DOHH2 (cell line): ENCODE results near the gene ROBO2.

Experiments
- H3F3A ChIP-seq: fragments of 200-600 bp; sonication (generic), shearing (Covaris generic); 2 replicates; pipeline ENCODE4 v1.6.0; 2016; ENCODE audit warnings: antibody characterized with exemption, mild to moderate bottlenecking; ENCODE audit not compliant: control insufficient read depth, insufficient read depth
- H3K27ac ChIP-seq: fragments of 200-600 bp; sonication (generic); 2 replicates; pipeline ENCODE4 v1.5.1; 2014; ENCODE audit warnings: low read depth, mild to moderate bottlenecking, low read length, moderate library complexity
- H3K27me3 ChIP-seq: fragments of 200-600 bp; sonication (generic); 2 replicates; pipeline ENCODE4 v1.6.1; 2014; ENCODE audit warnings: mild to moderate bottlenecking, low read length, mixed read lengths; ENCODE audit not compliant: control insufficient read depth
- H3K36me3 ChIP-seq: fragments of 200-600 bp; sonication (generic); 2 replicates; pipeline ENCODE4 v1.6.1; 2014; ENCODE audit warnings: mild to moderate bottlenecking, low read length, moderate library complexity, mixed read lengths; ENCODE audit not compliant: control insufficient read depth
- H3K4me1 ChIP-seq: fragments of 200-600 bp; sonication (generic); 2 replicates; pipeline ENCODE4 v1.6.1; 2014; ENCODE audit warnings: mild to moderate bottlenecking, low read length, mixed read lengths; ENCODE audit not compliant: control insufficient read depth
- H3K4me2 ChIP-seq: fragments of 200-600 bp; sonication (generic); 2 replicates; pipeline ENCODE4 v1.6.0; 2014; ENCODE audit warnings: mild to moderate bottlenecking, low read length, moderate library complexity
- H3K4me3 ChIP-seq: fragments of 200-600 bp; sonication (generic); 2 replicates; pipeline ENCODE4 v1.5.1; 2014; ENCODE audit warnings: mild to moderate bottlenecking, low read length, mixed read lengths
- H3K79me2 ChIP-seq: fragments of 200-600 bp; sonication (generic); 2 replicates; pipeline ENCODE4 v1.6.1; 2014; ENCODE audit warnings: mild to moderate bottlenecking, low read length, mixed read lengths; ENCODE audit not compliant: control insufficient read depth
- H3K9me2 ChIP-seq: fragments of 200-600 bp; sonication (generic); replicated peaks from 2 replicates; pipeline ENCODE4 v1.6.1; 2014; ENCODE audit warnings: mild to moderate bottlenecking, low read length, mixed read lengths; ENCODE audit not compliant: control insufficient read depth
- H3K9me3 ChIP-seq: fragments of 200-600 bp; sonication (generic); 2 replicates; pipeline ENCODE4 v1.6.1; 2014; ENCODE audit warnings: antibody characterized with exemption, low read length, mixed read lengths; ENCODE audit not compliant: control insufficient read depth, insufficient read depth
- H4K20me1 ChIP-seq: fragments of 200-600 bp; sonication (generic); 2 replicates; pipeline ENCODE4 v1.6.0; 2014; ENCODE audit warnings: low read depth, mild to moderate bottlenecking, antibody characterized with exemption, low read length, moderate library complexity; ENCODE audit not compliant: control insufficient read depth, insufficient read depth
- EZH2phosphoT487 ChIP-seq: fragments of 200-600 bp; sonication (generic); IDR thresholded peaks from 2 replicates; pipeline ENCODE4 v1.6.1; 2017; ENCODE audit warnings: borderline replicate concordance, mild to moderate bottlenecking, antibody characterized with exemption, low read length, moderate library complexity, mixed read lengths
- TF ChIP-seq, protein P1 (sequence below): fragments of 200-600 bp; sonication (generic); IDR thresholded peaks from one replicate; pipeline ENCODE4 v1.5.1; 2014; ENCODE audit warnings: antibody characterized with exemption, mild to moderate bottlenecking, low read depth, low read length; ENCODE audit not compliant: poor library complexity, severe bottlenecking

ROBO2 gene

GRCh38 chr3:77125966-77126365 is 86.1 kb downstream of the ROBO2 start:
- TF ChIP-seq, protein P1, sequence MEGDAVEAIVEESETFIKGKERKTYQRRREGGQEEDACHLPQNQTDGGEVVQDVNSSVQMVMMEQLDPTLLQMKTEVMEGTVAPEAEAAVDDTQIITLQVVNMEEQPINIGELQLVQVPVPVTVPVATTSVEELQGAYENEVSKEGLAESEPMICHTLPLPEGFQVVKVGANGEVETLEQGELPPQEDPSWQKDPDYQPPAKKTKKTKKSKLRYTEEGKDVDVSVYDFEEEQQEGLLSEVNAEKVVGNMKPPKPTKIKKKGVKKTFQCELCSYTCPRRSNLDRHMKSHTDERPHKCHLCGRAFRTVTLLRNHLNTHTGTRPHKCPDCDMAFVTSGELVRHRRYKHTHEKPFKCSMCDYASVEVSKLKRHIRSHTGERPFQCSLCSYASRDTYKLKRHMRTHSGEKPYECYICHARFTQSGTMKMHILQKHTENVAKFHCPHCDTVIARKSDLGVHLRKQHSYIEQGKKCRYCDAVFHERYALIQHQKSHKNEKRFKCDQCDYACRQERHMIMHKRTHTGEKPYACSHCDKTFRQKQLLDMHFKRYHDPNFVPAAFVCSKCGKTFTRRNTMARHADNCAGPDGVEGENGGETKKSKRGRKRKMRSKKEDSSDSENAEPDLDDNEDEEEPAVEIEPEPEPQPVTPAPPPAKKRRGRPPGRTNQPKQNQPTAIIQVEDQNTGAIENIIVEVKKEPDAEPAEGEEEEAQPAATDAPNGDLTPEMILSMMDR, result no peak
- TF ChIP-seq EZH2phosphoT487, result no peak
- no peak overlapping the region for H3K4me2 ChIP-seq
- no peak overlapping the region for H3K4me3 ChIP-seq
- H3K9me3 ChIP-seq, result no peaks in the 10 kb centered on the region; the same call in 1 of the 2 replicates
- no peaks in the 10 kb centered on the region for H3K36me3 ChIP-seq
- H3K27me3 ChIP-seq, result no peaks in the 10 kb centered on the region
- no peak overlapping the region for H3K27ac ChIP-seq
- no peaks in the 10 kb centered on the region for H3K9me2 ChIP-seq
- no peaks in the 10 kb centered on the region for H3K4me1 ChIP-seq
- H4K20me1 ChIP-seq, result no peaks in the 10 kb centered on the region
- no peaks in the 10 kb centered on the region for H3K79me2 ChIP-seq
- H3F3A ChIP-seq, result no peaks in the 10 kb centered on the region

- no peaks in the 10 kb centered on the region for H3K36me3 ChIP-seq
- no peaks in the 10 kb centered on the region for H3K79me2 ChIP-seq
- TF ChIP-seq EZH2phosphoT487, result no peak
- TF ChIP-seq, protein P1, result no peak
- no peaks in the 10 kb centered on the region for H4K20me1 ChIP-seq
- H3K27me3 ChIP-seq, result no peaks in the 10 kb centered on the region
- no peak overlapping the region for H3K27ac ChIP-seq
- no peaks in the 10 kb centered on the region for H3F3A ChIP-seq
- H3K4me2 ChIP-seq, result no peak overlapping the region
- no peaks in the 10 kb centered on the region; the same call in 1 of the 2 replicates for H3K9me3 ChIP-seq
- H3K4me3 ChIP-seq, result no peak overlapping the region
- no peaks in the 10 kb centered on the region for H3K9me2 ChIP-seq
- H3K4me1 ChIP-seq, result no peaks in the 10 kb centered on the region
These were observed 94.9 kb downstream of the ROBO2 start for GRCh38 chr3:77134769-77135168.

DNA sequence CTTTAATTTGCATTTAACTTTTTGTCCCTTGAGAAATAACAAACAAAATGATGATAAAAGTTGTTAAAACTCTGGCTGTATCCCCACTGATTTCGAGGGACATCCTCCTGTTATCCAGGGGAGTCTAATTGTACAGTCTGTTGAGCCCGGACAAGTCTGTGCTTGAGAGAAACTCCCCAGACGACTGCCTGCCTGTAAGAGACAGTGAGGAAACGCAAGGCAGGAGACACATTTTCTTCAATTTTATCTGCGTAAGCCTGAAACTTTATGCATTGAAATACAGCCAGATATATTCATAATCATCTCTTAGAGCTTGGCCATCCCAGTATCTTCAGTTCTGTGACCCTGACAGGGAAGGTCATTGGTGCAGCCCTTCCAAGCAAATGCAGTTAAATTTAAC is 97.7 kb downstream of the ROBO2 start:
- H3K4me1 ChIP-seq, result no peaks in the 10 kb centered on the region

More for the DNA sequence above, 97.7 kb downstream of the ROBO2 start:
- Histone ChIP-seq H3F3A (no peaks in the 10 kb centered on the region), H3K9me2 (no peaks in the 10 kb centered on the region), H3K4me3 (no peak overlapping the region), H3K79me2 (no peaks in the 10 kb centered on the region), H3K27ac (no peak overlapping the region), H3K9me3 (no peaks in the 10 kb centered on the region), H3K36me3 (no peaks in the 10 kb centered on the region), H4K20me1 (no peaks in the 10 kb centered on the region), H3K4me2 (no peak overlapping the region), H3K27me3 (no peaks in the 10 kb centered on the region)
- TF ChIP-seq, protein P1, result no peak
- TF ChIP-seq EZH2phosphoT487, result no peak
